ENCODE results near the gene FRYL. TPM values are rescaled to one million over a fixed set of nuclear protein-coding genes. Genes with fewer than 3 reads are reported as not detected.

Gene FRYL
- total RNA-seq, 6 experiments from 2014 or later = 15.9 to 27.2 (median 23.3) TPM

DNA sequence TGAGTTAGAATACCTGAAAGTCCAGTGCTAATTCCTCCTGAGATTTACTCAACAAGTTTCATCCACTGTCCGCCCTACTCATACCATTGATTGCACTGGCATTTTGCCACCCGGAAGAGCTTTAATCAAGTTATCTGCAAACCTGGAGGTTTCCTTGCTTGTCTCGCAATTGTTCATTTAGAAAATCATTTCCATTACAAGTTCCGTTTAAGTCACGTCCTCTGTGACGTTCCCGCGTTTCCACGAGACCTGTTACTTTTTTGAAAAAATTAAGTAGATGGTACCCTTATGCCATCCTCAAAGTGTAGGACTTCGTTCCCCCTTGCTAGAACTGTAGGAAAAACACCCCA, 761 bp upstream of the FRYL start:
- Histone ChIP-seq H3K36me3 (no peaks in the 10 kb centered on the region), H3K4me3 (peak overlapping the region; percentile 50 to 87 (median 56)), H3K9me3 (no peaks in the 10 kb centered on the region), H3K27ac (peak overlapping the region; percentile 64 to 81 (median 77)), H3K4me1 (peaks cover 0 to 10% (median 4%) of the 10 kb centered on the region in 4 donors), H3K27me3 (no peaks in the 10 kb centered on the region)
- TF ChIP-seq, protein P1, sequence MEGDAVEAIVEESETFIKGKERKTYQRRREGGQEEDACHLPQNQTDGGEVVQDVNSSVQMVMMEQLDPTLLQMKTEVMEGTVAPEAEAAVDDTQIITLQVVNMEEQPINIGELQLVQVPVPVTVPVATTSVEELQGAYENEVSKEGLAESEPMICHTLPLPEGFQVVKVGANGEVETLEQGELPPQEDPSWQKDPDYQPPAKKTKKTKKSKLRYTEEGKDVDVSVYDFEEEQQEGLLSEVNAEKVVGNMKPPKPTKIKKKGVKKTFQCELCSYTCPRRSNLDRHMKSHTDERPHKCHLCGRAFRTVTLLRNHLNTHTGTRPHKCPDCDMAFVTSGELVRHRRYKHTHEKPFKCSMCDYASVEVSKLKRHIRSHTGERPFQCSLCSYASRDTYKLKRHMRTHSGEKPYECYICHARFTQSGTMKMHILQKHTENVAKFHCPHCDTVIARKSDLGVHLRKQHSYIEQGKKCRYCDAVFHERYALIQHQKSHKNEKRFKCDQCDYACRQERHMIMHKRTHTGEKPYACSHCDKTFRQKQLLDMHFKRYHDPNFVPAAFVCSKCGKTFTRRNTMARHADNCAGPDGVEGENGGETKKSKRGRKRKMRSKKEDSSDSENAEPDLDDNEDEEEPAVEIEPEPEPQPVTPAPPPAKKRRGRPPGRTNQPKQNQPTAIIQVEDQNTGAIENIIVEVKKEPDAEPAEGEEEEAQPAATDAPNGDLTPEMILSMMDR (IDR thresholded peaks at IDR 0.05) = no peak
- no peak for TF ChIP-seq POLR2A (IDR thresholded peaks at IDR 0.05)
- 0% methylated on average over 10 of the region's 10 CpGs for WGBS (ENCODE audit: insufficient coverage, low coverage, low lambda C conversion rate, missing lambda C conversion rate)
- peak in 1 of 3 donors; percentile 63 for DNase-seq
- intact Hi-C loops (cut with DNase I) = no loop called here
- ATAC-seq = peak in 2 of 4 donors; percentile 0 to 5

DNA sequence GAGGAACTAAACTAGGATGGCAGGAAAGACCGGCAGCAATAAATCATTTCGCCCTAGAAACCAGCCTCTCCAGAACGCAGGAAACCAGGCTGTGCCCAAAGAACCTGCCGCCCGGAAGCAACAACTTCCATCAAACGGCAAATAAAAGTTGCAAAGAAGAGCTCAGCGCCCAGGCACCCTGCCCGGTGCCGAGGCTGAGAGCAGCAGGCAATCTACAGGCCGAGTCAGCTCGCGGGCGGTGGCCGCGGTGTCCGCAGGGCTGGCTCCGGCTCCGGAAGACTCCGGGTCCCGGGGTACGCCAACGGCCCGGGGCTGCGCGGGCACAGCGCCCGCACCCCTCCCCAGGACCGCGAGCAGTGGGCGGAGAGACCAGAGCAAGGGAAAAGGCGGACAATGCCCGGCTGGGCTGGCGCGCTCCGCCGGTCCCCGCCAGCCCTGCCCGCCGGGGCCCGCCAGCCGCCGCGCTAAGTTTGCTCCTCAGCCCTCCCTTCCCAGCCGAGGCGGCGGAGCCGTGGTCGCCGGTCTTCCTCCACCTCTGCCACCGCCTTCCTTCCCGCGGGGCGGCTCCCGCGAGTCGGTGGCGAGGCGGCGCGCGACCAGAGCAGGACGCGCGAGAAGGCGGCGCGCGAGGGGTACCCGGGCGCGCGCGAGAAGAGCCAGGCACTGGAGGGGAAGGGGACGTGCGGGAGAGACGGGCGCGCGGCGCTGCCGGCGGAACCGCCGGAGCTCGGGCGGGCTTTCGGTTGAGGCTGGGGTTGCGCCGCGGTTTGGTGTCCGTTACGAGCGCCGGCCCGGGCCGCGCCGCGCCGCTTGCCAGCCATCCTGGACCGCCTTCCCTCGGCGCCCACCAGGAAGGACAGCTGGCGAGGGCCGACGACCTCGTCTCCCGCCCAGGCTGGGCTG, 733 bp downstream of the FRYL start:
- intact Hi-C loops (cut with DNase I) = no loop called here
- 0% methylated on average over 9 of the region's 108 CpGs for WGBS (ENCODE audit: insufficient coverage, low coverage, low lambda C conversion rate, missing lambda C conversion rate)

DNA sequence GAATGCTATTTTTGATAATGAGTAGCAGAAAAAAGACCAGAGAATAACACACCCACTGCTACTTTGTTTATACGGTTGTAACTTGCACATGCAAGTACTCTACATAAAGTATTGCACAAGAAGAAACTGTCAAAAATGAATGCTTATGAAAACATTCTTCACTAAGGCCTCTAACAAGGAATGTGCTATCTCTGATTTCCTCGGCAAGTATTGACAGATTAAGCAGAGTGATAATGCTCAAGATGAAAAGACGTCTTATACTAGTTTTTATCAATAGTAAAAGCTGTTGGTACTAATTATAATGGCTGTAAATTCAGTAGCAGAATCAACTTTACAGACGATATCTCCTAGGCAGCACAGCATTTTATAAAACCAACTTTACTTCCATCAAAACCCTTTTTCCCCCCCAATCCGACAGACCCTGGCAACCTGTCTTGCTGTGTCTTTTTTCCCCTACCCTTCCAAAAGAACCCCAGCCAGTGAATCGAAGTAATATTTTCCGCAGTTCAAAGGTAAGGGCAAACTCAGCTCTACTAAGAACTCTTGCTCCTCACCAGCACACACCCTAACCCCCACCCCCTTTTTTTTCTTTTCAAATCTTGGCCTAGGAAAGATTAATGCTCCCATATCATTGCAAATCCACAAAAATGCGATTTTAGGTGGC, 1.5 kb downstream of the FRYL start:
- DNase-seq = no peak
- Histone ChIP-seq H3K9me3 (no peaks in the 10 kb centered on the region), H3K4me3 (peak overlapping the region; percentile 79 to 93 (median 87)), H3K36me3 (no peaks in the 10 kb centered on the region), H3K27ac (peak overlapping the region; percentile 86 to 96 (median 94)), H3K4me1 (peaks cover 0 to 22% (median 12%) of the 10 kb centered on the region in 4 donors), H3K27me3 (no peaks in the 10 kb centered on the region)
- no peak for ATAC-seq
- TF ChIP-seq, protein P1 (IDR thresholded peaks at IDR 0.05) = no peak
- no peak for TF ChIP-seq POLR2A (IDR thresholded peaks at IDR 0.05)
- intact Hi-C loops (cut with DNase I) = no loop called here
- 2% methylated on average over 8 of the region's 8 CpGs for WGBS (ENCODE audit: insufficient coverage, low coverage, low lambda C conversion rate, missing lambda C conversion rate)

More for the DNA sequence above, 733 bp downstream of the FRYL start:
- DNase-seq = peak; percentile 70 to 80 (median 75)
- no peaks in the 10 kb centered on the region for H3K27me3 ChIP-seq
- H3K4me3 ChIP-seq = peak overlapping the region; percentile 79 to 93 (median 87)
- peak; percentile 15 for TF ChIP-seq POLR2A (IDR thresholded peaks at IDR 0.05)
- TF ChIP-seq, protein P1 (IDR thresholded peaks at IDR 0.05) = peak in 1 of 4 donors; percentile 17
- no peaks in the 10 kb centered on the region for H3K36me3 ChIP-seq
- H3K4me1 ChIP-seq = peaks cover 0 to 22% (median 12%) of the 10 kb centered on the region in 4 donors
- H3K27ac ChIP-seq = peak overlapping the region; percentile 86 to 96 (median 94)
- H3K9me3 ChIP-seq = no peaks in the 10 kb centered on the region
- ATAC-seq = peak; percentile 18 to 57 (median 42)

DNA sequence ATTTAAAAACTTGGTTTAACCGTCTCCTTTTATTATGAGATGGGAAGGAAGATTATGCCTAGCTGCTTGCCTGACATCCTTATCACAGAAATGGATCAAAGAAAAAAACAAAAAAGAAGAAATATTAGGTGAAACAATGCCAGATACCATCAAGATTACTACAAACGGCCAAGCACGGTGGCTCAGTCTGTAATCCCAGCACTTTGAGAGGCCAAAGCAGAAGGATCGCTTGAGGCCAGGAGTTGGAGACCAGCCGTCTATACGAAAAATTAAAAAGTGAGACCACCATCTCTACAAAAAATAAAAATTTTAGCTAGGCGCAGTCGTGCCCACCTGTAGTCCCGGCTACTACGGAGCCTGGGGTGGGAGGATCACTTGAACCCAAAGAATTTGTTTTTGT, 2.3 kb downstream of the FRYL start:
- no peaks in the 10 kb centered on the region for H3K36me3 ChIP-seq
- no peak overlapping the region for H3K4me3 ChIP-seq
- TF ChIP-seq, protein P1 (IDR thresholded peaks at IDR 0.05) = no peak
- no peak for TF ChIP-seq POLR2A (IDR thresholded peaks at IDR 0.05)
- H3K27ac ChIP-seq = no peak overlapping the region
- peaks cover 0 to 22% (median 12%) of the 10 kb centered on the region in 4 donors for H3K4me1 ChIP-seq
- DNase-seq = no peak
- H3K27me3 ChIP-seq = no peaks in the 10 kb centered on the region
- H3K9me3 ChIP-seq = no peaks in the 10 kb centered on the region
- WGBS (ENCODE audit: insufficient coverage, low coverage, low lambda C conversion rate, missing lambda C conversion rate) = 45% methylated on average over 8 of the region's 10 CpGs
- intact Hi-C loops (cut with DNase I) = no loop called here
- no peak for ATAC-seq

Data from right lobe of liver (tissue), 6 donors.